WTC11 (cell line): Measurements from ENCODE around the gene TDP1. TPM values are rescaled to one million over a fixed set of nuclear protein-coding genes. Genes with fewer than 3 reads are reported as not detected.

Source experiments
- ATAC-seq: fragments of 200-7000 bp; cut with Tn5 transposase; 2 replicates; pipeline ENCODE4 v1.10.0; 2021; ENCODE audit warnings: mild to moderate bottlenecking, moderate library complexity
- CTCF ChIA-PET: fragments of 300-600 bp; sonication (Branson Sonifier 250); formaldehyde crosslinking; loops from one replicate; lab custom pipeline; 2021; ENCODE audit warnings: antibody characterized with exemption; lab: Charles Lee
- POLR2A ChIA-PET: fragments of 350-600 bp; sonication (Branson Sonifier 250); formaldehyde crosslinking; loops from one replicate; lab custom pipeline; 2021; ENCODE audit warnings: antibody characterized with exemption; lab: Charles Lee
- DNase-seq: peaks from one replicate; pipeline ENCODE4 v3.0.0; 2021; ENCODE audit warnings: low spot score
- H3K27ac Mint-ChIP-seq: 2 replicates; pipeline ENCODE4 v1.8.0; 2021; ENCODE audit warnings: mixed read lengths
- H3K27me3 Mint-ChIP-seq: 2 replicates; pipeline ENCODE4 v1.8.0; 2021; ENCODE audit warnings: low read depth, mild to moderate bottlenecking, moderate library complexity, mixed read lengths
- H3K36me3 Mint-ChIP-seq: 2 replicates; pipeline ENCODE4 v1.8.0; 2021; ENCODE audit warnings: mixed read lengths
- H3K4me1 Mint-ChIP-seq: 2 replicates; pipeline ENCODE4 v1.8.0; 2022; ENCODE audit warnings: mixed read lengths
- H3K4me3 Mint-ChIP-seq: 2 replicates; pipeline ENCODE4 v1.8.0; 2021; ENCODE audit warnings: mild to moderate bottlenecking, moderate library complexity, mixed read lengths
- H3K9me3 Mint-ChIP-seq: 2 replicates; pipeline ENCODE4 v1.8.0; 2021; ENCODE audit warnings: mixed read lengths
- ETV6 ChIP-seq: sonication (generic); formaldehyde crosslinking; IDR thresholded peaks from 2 replicates; pipeline ENCODE4 v1.8.1; 2022; ENCODE audit warnings: mild to moderate bottlenecking, missing genetic modification reagents
- FOXJ3 ChIP-seq: sonication (generic); formaldehyde crosslinking; IDR thresholded peaks from 2 replicates; pipeline ENCODE4 v1.9.0; 2021; ENCODE audit warnings: missing genetic modification reagents, mild to moderate bottlenecking, borderline replicate concordance
- FOXK1 ChIP-seq: sonication (generic); formaldehyde crosslinking; IDR thresholded peaks from 2 replicates; pipeline ENCODE4 v1.8.0; 2022; ENCODE audit warnings: mild to moderate bottlenecking, moderate library complexity, missing genetic modification reagents
- FOXP1 ChIP-seq: sonication (generic); formaldehyde crosslinking; IDR thresholded peaks from 2 replicates; pipeline ENCODE4 v1.8.0; 2022; ENCODE audit warnings: missing genetic modification reagents, mild to moderate bottlenecking, moderate library complexity, borderline replicate concordance
- GABPB1 ChIP-seq: sonication (generic); formaldehyde crosslinking; IDR thresholded peaks from 2 replicates; pipeline ENCODE4 v1.8.1; 2023; ENCODE audit warnings: mild to moderate bottlenecking, missing genetic modification reagents
- MXD4 ChIP-seq: fragments of 250-450 bp; sonication (Bioruptor Pico); IDR thresholded peaks from 2 replicates; pipeline ENCODE4 v1.8.0; 2021; ENCODE audit warnings: mild to moderate bottlenecking, moderate library complexity, borderline replicate concordance
- MYBL2 ChIP-seq: sonication (generic); formaldehyde crosslinking; IDR thresholded peaks from 2 replicates; pipeline ENCODE4 v1.8.1; 2023; ENCODE audit warnings: mild to moderate bottlenecking, moderate library complexity, missing genetic modification reagents
- NFE2L1 ChIP-seq: sonication (generic); formaldehyde crosslinking; IDR thresholded peaks from 2 replicates; pipeline ENCODE4 v1.8.1; 2023; ENCODE audit warnings: missing genetic modification reagents
- RORB ChIP-seq: fragments of 250-450 bp; sonication (Bioruptor Pico); IDR thresholded peaks from 2 replicates; pipeline ENCODE4 v1.9.0; 2021; ENCODE audit warnings: mild to moderate bottlenecking
- SOX15 ChIP-seq: fragments of 250-450 bp; sonication (Bioruptor Pico); IDR thresholded peaks from 2 replicates; pipeline ENCODE4 v1.9.0; 2021; ENCODE audit warnings: mild to moderate bottlenecking
- SP1 ChIP-seq: sonication (generic); formaldehyde crosslinking; conservative IDR thresholded peaks from 2 replicates; pipeline ENCODE4 v1.8.1; 2022; ENCODE audit warnings: missing genetic modification reagents
- ZNF263 ChIP-seq: sonication (generic); formaldehyde crosslinking; IDR thresholded peaks from 2 replicates; pipeline ENCODE4 v1.8.1; 2022; ENCODE audit warnings: low read depth, mild to moderate bottlenecking, moderate library complexity, missing genetic modification reagents
- ZNF396 ChIP-seq: fragments of 250-450 bp; sonication (Bioruptor Pico); IDR thresholded peaks from 2 replicates; pipeline ENCODE4 v1.8.0; 2021; ENCODE audit warnings: mild to moderate bottlenecking, moderate library complexity, borderline replicate concordance
- ZNF671 ChIP-seq: fragments of 250-450 bp; sonication (Bioruptor Pico); IDR thresholded peaks from 2 replicates; pipeline ENCODE4 v1.8.0; 2021; ENCODE audit warnings: mild to moderate bottlenecking
- total RNA-seq: library from RNA; stranded (reverse); gene quantifications from 3 replicates; pipeline ENCODE4 v1.2.3, GENCODE V29; 2021
- TF ChIP-seq, protein P1 (sequence below): sonication (generic); formaldehyde crosslinking; IDR thresholded peaks from 2 replicates; pipeline ENCODE4 v1.8.1; 2023; ENCODE audit warnings: mild to moderate bottlenecking, missing genetic modification reagents, moderate library complexity
- TF ChIP-seq, protein P2 (sequence below): sonication (generic); formaldehyde crosslinking; IDR thresholded peaks from 2 replicates; pipeline ENCODE4 v1.8.0; 2022; ENCODE audit warnings: mild to moderate bottlenecking, missing genetic modification reagents
- TF ChIP-seq, protein P3 (sequence below): sonication (generic); formaldehyde crosslinking; IDR thresholded peaks from 2 replicates; pipeline ENCODE4 v1.8.0; 2023; ENCODE audit warnings: missing genetic modification reagents, mild to moderate bottlenecking, borderline replicate concordance
- TF ChIP-seq, protein P4 (sequence below): sonication (generic); formaldehyde crosslinking; IDR thresholded peaks from 2 replicates; pipeline ENCODE4 v1.8.0; 2023; ENCODE audit warnings: mild to moderate bottlenecking, missing genetic modification reagents
- TF ChIP-seq, protein P5 (sequence below): fragments of 250-450 bp; sonication (Bioruptor Pico); IDR thresholded peaks from 2 replicates; pipeline ENCODE4 v1.9.0; 2021; ENCODE audit warnings: mild to moderate bottlenecking, borderline replicate concordance
- TF ChIP-seq, protein P6 (sequence below): fragments of 250-450 bp; sonication (Bioruptor Pico); IDR thresholded peaks from 2 replicates; pipeline ENCODE4 v2.1.2; 2022; ENCODE audit warnings: mild to moderate bottlenecking, moderate library complexity

Gene TDP1
- total RNA-seq, 1 experiment from 2014 or later = 59.8 TPM

DNA sequence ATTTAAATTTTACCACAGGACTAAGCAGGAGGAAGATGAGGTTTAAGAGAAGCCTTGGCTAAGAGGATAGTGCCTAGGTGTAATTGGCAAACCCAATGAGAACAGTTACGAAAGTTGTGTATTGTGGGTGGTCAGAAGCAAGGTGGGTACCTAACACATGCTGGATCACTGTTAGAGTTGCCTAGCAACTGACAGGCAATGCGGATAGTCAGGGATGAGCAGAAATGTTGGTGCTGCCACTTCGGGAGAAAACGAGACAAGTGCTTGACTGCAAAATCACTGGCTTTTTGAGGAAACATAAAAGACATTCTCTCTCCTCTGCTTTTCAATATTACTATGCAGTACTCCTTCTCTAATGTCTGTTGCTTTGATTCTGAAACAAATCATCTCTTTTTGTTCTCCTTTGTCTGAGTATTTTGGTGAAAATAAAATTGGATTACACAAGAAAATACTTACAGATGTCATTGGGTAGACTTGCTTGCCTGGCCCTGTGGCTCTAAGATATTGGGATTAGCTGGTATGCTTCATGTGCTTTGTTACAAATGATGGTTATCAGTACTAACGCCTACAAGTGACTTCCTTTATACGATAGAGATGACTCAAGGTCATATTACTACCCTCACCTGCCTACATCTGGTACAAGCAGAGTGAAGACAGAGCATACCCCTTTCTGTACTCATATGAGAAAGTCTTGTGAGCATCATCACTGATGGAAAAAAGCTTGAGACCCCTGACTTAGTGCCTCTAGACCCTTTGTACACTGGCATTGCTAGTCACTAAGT lies 48.0 kb downstream of the TDP1 start (continued):
- TF ChIP-seq, protein P1, sequence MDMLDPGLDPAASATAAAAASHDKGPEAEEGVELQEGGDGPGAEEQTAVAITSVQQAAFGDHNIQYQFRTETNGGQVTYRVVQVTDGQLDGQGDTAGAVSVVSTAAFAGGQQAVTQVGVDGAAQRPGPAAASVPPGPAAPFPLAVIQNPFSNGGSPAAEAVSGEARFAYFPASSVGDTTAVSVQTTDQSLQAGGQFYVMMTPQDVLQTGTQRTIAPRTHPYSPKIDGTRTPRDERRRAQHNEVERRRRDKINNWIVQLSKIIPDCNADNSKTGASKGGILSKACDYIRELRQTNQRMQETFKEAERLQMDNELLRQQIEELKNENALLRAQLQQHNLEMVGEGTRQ = no peak
- no peak for TF ChIP-seq RORB (CRISPR knock-in tag)
- no peak for TF ChIP-seq MXD4 (CRISPR knock-in tag)
- TF ChIP-seq, protein P2, sequence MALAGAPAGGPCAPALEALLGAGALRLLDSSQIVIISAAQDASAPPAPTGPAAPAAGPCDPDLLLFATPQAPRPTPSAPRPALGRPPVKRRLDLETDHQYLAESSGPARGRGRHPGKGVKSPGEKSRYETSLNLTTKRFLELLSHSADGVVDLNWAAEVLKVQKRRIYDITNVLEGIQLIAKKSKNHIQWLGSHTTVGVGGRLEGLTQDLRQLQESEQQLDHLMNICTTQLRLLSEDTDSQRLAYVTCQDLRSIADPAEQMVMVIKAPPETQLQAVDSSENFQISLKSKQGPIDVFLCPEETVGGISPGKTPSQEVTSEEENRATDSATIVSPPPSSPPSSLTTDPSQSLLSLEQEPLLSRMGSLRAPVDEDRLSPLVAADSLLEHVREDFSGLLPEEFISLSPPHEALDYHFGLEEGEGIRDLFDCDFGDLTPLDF (CRISPR knock-in tag) = no peak
- TF ChIP-seq FOXK1 (CRISPR knock-in tag) = no peak
- TF ChIP-seq SOX15 (CRISPR knock-in tag) = no peak

DNA sequence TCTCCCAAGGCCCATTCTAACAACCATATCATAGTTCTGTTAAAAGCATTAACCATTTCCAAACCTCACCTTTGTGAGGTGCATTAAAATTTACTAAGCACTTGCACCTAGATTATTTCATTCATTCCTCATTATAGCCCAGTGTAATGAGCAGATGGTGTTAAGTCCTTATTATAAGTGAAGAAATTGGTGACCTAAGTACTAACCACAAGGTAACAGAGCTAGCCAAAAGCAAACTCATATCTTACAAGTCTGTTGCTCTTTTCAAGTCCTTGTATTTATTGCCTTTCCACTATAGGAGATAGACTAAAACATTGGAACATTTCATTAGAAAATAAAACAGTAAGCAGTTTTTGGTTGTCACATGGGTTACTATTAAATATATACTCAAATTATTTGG lies 49.7 kb downstream of the TDP1 start:
- H3K9me3 Mint-ChIP-seq = peaks cover 4% of the 10 kb centered on the region
- no peak overlapping the region for H3K27ac Mint-ChIP-seq
- H3K27me3 Mint-ChIP-seq = no peaks in the 10 kb centered on the region
- H3K36me3 Mint-ChIP-seq = peaks cover 41% of the 10 kb centered on the region
- no peak for TF ChIP-seq ZNF396 (CRISPR knock-in tag)
- TF ChIP-seq FOXJ3 = no peak
- TF ChIP-seq ZNF671 = no peak
- TF ChIP-seq, protein P3, sequence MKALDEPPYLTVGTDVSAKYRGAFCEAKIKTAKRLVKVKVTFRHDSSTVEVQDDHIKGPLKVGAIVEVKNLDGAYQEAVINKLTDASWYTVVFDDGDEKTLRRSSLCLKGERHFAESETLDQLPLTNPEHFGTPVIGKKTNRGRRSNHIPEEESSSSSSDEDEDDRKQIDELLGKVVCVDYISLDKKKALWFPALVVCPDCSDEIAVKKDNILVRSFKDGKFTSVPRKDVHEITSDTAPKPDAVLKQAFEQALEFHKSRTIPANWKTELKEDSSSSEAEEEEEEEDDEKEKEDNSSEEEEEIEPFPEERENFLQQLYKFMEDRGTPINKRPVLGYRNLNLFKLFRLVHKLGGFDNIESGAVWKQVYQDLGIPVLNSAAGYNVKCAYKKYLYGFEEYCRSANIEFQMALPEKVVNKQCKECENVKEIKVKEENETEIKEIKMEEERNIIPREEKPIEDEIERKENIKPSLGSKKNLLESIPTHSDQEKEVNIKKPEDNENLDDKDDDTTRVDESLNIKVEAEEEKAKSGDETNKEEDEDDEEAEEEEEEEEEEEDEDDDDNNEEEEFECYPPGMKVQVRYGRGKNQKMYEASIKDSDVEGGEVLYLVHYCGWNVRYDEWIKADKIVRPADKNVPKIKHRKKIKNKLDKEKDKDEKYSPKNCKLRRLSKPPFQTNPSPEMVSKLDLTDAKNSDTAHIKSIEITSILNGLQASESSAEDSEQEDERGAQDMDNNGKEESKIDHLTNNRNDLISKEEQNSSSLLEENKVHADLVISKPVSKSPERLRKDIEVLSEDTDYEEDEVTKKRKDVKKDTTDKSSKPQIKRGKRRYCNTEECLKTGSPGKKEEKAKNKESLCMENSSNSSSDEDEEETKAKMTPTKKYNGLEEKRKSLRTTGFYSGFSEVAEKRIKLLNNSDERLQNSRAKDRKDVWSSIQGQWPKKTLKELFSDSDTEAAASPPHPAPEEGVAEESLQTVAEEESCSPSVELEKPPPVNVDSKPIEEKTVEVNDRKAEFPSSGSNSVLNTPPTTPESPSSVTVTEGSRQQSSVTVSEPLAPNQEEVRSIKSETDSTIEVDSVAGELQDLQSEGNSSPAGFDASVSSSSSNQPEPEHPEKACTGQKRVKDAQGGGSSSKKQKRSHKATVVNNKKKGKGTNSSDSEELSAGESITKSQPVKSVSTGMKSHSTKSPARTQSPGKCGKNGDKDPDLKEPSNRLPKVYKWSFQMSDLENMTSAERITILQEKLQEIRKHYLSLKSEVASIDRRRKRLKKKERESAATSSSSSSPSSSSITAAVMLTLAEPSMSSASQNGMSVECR (CRISPR knock-in tag) = no peak
- no peak for TF ChIP-seq ETV6
- no peak for TF ChIP-seq SP1 (CRISPR knock-in tag)
- TF ChIP-seq GABPB1 (CRISPR knock-in tag) = no peak
- TF ChIP-seq, protein P4, sequence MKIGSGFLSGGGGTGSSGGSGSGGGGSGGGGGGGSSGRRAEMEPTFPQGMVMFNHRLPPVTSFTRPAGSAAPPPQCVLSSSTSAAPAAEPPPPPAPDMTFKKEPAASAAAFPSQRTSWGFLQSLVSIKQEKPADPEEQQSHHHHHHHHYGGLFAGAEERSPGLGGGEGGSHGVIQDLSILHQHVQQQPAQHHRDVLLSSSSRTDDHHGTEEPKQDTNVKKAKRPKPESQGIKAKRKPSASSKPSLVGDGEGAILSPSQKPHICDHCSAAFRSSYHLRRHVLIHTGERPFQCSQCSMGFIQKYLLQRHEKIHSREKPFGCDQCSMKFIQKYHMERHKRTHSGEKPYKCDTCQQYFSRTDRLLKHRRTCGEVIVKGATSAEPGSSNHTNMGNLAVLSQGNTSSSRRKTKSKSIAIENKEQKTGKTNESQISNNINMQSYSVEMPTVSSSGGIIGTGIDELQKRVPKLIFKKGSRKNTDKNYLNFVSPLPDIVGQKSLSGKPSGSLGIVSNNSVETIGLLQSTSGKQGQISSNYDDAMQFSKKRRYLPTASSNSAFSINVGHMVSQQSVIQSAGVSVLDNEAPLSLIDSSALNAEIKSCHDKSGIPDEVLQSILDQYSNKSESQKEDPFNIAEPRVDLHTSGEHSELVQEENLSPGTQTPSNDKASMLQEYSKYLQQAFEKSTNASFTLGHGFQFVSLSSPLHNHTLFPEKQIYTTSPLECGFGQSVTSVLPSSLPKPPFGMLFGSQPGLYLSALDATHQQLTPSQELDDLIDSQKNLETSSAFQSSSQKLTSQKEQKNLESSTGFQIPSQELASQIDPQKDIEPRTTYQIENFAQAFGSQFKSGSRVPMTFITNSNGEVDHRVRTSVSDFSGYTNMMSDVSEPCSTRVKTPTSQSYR = no peak
- TF ChIP-seq FOXP1 (CRISPR knock-in tag) = no peak
- TF ChIP-seq MYBL2 (CRISPR knock-in tag) = no peak
- TF ChIP-seq, protein P5, sequence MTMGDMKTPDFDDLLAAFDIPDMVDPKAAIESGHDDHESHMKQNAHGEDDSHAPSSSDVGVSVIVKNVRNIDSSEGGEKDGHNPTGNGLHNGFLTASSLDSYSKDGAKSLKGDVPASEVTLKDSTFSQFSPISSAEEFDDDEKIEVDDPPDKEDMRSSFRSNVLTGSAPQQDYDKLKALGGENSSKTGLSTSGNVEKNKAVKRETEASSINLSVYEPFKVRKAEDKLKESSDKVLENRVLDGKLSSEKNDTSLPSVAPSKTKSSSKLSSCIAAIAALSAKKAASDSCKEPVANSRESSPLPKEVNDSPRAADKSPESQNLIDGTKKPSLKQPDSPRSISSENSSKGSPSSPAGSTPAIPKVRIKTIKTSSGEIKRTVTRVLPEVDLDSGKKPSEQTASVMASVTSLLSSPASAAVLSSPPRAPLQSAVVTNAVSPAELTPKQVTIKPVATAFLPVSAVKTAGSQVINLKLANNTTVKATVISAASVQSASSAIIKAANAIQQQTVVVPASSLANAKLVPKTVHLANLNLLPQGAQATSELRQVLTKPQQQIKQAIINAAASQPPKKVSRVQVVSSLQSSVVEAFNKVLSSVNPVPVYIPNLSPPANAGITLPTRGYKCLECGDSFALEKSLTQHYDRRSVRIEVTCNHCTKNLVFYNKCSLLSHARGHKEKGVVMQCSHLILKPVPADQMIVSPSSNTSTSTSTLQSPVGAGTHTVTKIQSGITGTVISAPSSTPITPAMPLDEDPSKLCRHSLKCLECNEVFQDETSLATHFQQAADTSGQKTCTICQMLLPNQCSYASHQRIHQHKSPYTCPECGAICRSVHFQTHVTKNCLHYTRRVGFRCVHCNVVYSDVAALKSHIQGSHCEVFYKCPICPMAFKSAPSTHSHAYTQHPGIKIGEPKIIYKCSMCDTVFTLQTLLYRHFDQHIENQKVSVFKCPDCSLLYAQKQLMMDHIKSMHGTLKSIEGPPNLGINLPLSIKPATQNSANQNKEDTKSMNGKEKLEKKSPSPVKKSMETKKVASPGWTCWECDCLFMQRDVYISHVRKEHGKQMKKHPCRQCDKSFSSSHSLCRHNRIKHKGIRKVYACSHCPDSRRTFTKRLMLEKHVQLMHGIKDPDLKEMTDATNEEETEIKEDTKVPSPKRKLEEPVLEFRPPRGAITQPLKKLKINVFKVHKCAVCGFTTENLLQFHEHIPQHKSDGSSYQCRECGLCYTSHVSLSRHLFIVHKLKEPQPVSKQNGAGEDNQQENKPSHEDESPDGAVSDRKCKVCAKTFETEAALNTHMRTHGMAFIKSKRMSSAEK (CRISPR knock-in tag) = no peak
- no peak for TF ChIP-seq ZNF263 (CRISPR knock-in tag)
- TF ChIP-seq, protein P6, sequence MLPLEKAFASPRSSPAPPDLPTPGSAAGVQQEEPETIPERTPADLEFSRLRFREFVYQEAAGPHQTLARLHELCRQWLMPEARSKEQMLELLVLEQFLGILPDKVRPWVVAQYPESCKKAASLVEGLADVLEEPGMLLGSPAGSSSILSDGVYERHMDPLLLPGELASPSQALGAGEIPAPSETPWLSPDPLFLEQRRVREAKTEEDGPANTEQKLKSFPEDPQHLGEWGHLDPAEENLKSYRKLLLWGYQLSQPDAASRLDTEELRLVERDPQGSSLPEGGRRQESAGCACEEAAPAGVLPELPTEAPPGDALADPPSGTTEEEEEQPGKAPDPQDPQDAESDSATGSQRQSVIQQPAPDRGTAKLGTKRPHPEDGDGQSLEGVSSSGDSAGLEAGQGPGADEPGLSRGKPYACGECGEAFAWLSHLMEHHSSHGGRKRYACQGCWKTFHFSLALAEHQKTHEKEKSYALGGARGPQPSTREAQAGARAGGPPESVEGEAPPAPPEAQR (CRISPR knock-in tag) = no peak
- no peak for TF ChIP-seq NFE2L1 (CRISPR knock-in tag)
- TF ChIP-seq, all 79 proteins: peak for 0
- CTCF ChIA-PET = no interaction called here
- Mint-ChIP-seq H3K4me1 (no peaks in the 10 kb centered on the region), H3K4me3 (no peak overlapping the region)
- ATAC-seq = no peak
- POLR2A ChIA-PET = no interaction called here
- DNase-seq = no peak
